Fibroblast of lung (primary cell): ENCODE data around the gene ARFGAP1.

Experiments
- CTCF ChIP-seq, 2 donors: IDR thresholded peaks in 1 of 2; conservative IDR thresholded peaks in 1 of 2; 1 replicate in 1 of 2; 2 replicates in 1 of 2; pipeline ENCODE4 v1.5.1; 2011 to 2012; ENCODE audit warnings: low read length in 2 of 2, control low read depth in 1 of 2, inconsistent platforms in 1 of 2, low read depth in 1 of 2, mild to moderate bottlenecking in 1 of 2
- EZH2 ChIP-seq: IDR thresholded peaks from 2 replicates; pipeline ENCODE4 v1.5.1; 2012; ENCODE audit warnings: low read length, control low read depth, mild to moderate bottlenecking; ENCODE audit errors: missing control alignments

GRCh38 chr20:63272105-63273058, at the start of gene ARFGAP1:
- TF ChIP-seq CTCF (conservative IDR thresholded peaks at IDR 0.05 in 1 of 2, IDR thresholded peaks at IDR 0.05 in 1 of 2; ENCODE audit: low read depth in 1 of 2, low read length in 2 of 2): no peak
- TF ChIP-seq EZH2: no peak
